Measurements from ENCODE around the gene DGKD.
A peak's percentile ranks its signal among the peaks of the same experiment; 100 is the strongest.
"Not testable (repeated sequence)": the region's sequence is repeated elsewhere in the genome, so short reads cannot be mapped to it uniquely, and the experiment has no call there.

Gene DGKD

DNA sequence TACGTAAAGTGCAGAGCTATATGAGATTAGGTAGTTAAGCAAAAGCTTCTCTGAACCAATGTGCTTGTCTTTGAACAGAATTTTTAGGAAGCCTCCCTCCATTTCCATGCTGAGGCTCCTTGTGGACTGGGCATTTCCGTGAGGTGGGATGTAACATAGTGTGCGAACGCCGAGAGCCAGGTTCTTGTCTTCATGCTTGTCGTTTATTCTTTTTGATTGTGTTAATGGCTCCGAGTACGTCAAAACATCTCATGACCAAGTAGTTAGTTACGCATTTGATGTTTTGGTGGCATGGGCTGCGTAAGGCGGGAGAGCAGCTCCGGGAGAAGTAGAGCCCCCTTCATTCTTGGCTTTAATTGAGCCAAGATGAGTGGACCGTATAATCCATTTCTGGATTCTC, 32.9 kb downstream of the DGKD start:
- DNase-seq = no peak

DNA sequence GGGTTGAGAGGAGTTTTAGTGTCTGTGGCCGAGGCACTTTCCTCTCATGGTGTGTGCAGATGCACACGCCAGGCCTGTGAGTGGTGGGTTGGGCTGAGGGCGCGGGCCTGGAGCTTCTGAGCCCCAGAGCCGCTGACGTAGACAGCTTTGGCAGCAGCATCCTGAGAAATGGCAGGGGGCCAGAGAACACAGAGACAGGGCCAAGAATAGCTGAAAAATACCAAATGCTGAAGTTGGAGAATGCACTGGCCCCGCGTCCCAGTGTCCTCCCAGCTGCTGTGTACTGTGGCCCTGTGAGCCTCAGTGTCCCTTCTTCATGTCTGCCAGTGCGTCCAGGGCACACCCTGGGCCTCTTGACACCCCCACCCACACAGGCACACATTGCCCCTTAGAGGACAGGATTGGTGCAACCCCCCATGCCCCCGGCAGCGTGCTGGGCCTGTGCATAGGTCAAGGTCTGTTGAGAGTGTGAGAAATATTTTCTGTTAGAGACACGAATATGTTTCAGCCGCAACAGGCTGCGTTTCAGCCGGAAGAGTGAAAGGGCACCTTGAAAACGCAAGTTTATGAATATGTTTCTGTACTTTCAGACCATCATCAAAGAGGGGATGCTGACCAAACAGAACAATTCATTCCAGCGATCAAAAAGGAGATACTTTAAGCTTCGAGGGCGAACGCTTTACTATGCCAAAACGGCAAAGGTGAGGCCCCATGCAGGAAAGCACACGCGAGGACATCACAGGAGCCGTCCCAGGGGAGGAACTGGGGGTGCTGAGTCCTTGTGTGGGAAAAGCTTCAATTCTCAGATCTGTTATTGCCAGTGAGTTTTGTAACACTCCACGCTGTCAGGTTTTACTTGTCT, 33.6 kb downstream of the DGKD start:
- DNase-seq = no peak

DNA sequence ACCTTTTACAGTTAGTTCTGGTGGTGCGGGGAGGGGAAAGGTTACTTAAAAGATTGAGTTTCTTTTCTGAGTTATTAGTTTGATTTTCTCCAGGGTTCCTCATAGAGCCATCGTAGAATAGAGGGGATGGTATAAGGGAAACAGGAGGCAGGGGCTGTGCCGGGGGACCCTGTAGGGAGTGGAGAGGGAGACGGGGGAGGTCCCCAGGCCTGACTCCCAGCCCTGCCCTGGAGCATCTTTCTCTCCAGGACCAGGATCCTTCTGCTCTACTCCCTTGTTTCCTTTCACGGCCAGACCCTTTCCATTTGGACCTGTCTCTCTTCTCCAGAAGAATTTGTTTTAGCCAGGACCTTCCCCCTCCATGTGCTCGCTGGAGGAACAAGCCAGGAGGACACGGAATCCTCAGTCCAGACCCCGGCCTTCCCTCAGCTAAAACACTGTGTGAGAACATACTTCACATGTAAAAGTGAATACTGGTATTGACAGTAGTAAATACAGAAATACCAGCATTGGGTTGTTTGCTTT, 35.4 kb downstream of the DGKD start:
- no peak for DNase-seq

DNA sequence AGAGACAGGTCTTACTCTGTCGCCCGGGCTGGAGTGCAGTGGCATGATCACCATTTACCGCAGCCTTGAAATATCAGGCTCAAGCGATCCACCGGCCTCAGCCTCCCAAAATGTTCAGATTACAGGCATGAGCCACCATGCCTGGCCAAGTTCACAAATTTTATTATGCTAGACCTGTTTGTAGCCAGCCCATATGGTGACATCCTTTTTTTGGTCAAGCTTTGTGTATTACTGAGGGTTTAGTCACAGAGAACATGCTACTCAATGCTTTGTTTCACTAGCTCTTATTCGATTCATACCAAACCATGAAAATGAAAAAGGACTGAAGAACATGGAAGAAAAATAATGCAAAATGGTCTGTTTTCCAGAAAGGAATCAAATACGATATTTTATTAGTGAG, 41.4 kb downstream of the DGKD start:
- no peak for DNase-seq

DNA sequence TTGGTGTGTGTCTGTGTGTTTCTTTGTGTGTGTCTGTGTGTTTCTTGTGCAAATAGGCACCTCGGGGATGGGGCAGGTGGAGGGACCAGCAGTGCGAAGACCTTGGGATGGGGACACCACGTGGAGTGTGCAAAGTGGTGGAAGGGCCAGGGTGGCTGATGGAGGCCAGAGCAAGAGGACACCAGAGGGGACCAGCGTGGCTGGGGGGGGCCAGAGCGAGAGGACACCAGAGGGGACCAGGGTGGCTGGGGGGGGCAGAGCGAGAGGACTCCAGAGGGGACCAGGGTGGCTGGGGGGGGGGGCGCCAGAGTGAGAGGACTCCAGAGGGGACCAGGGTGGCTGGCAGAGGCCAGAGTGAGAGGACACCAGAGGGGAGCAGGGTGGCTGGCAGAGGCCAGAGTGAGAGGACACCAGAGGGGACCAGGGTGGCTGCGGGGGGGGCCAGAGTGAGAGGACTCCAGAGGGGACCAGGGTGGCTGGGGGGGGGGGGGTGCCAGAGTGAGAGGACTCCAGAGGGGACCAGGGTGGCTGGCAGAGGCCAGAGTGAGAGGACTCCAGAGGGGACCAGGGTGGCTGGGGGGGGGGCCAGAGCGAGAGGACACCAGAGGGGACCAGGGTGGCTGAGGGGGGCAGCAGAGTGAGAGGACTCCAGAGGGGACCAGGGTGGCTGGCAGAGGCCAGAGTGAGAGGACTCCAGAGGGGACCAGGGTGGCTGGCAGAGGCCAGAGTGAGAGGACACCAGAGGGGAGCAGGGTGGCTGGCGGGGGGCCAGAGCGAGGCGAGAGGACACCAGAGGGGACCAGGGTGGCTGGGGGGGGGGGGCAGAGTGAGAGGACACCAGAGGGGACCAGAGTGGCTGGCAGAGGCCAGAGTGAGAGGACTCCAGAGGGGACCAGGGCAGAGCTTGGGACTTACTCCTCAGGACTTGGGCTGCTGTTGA, 42.7 kb downstream of the DGKD start:
- DNase-seq = not testable (repeated sequence)

DNA sequence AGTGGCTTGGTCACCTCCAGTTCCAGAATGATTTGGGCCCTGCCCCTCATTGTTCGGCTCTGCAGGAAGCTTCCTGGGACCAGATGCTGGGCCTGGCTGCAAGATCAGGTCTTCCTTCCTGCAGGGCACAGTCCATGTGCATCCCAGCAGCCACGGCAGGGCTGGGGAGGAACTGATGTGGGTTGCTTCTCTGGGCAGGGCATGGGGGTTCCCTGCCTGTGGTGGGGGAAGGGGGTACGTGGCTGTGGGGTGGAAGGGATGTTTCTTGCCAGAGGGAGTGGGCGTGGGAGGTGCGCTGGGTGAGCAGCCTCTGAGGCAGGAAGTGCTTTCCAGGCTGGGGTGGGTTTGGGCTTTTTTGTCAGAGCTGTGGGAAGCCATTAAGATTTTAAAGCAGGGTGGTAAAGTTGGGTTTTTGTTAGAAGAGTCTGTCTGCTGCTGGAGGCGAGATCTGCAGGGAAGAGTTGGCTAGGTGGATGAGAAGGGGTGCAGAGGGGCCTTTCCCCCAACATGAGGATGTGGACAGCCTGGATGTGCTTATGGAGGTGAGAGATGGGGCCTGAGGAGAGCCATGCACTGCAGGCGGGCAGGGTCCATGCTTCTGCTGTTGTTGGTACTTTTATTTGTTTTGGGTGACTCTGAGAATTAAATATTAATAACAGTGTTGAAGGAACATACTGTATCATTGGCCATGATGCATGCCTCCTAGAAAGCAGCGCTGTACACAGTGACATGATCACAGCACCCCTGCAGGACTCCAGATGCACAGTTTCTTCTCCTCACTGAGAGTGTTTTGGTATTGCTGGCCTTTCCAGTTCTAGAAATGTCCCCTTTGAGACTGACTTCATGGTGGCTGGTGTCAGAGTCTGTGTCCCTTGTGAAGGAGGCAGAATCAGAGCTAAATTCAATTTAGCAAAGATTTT, 45.3 kb downstream of the DGKD start:
- peak; percentile 65 for DNase-seq

DNA sequence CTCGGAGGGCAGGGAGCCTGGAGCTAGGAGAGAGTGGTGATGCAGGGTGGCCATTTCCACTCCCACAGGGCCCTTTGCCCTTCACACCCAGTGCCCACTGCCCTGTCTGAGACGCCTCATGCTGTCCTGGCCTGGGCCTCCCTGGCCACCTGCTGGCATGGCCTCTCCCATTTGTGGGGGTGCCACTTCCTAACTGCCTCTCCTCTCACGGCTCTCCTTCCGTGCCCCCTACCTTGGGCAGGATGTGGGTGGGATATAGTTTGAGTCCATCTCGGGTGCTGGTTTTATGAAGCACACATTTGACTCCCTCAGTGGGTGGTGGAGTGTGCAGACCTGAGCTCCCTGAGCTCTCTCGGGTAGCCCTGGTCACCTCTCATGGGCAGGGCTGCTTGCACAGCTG, 46.0 kb downstream of the DGKD start:
- DNase-seq = peak; percentile 22

DNA sequence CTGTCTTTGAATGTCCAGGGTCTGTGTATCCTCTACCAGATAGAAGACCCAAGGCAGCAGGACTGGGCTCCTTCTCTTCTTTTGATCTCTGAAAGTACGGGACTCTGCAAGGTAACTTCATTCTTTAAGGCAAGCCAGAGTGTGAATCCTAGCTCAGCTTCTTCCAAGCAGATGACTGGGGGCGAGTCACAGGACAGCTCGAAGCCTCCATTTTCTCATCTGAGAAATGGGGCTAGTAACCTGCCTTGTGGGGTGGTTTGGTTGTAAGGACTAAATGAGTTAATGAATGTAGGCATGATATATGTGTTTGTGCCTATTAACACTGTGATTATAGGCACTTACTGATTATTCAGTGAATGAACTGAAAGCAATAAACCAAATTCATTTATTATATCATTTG, 46.7 kb downstream of the DGKD start:
- DNase-seq = no peak

DNA sequence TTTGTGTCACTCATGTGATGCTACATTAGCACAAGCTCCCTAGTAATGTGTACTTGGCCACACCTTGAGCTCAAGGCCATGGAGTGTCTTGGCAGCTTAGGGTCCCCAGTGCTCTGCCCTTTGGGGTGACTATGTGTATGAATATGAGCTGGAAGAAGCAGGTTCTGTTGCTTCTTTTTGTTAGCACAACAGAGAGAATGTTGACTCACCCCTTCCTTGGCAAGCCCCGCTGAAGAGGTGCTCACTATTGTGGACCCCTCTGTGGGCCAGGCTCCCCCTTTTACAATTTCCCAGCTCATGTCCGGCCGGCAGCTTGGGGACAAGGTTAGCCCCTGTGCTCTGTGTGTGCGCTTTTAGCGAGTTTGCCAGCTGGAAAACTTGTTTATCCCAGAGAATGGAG, 48.1 kb downstream of the DGKD start:
- DNase-seq = no peak

DNA sequence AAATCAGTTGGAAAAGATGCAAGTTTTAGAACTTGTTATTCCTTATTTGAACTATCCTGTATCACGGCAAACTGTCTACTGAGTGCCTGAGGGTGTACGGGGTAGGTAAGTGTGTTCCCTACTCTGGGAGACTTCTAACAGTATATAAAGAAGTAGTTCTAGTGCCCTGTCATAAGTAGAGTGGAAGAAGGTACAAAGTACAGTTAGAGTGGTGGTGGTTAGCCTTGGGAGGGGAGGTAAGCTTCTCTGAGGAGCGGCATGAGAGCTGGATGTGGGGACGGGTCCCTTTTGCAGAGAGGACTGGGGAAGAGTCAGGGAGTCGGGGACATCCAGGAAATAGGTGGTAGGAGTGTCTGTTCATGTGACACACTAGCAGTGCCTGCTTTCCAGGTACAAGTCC, 48.5 kb downstream of the DGKD start:
- no peak for DNase-seq

DNA sequence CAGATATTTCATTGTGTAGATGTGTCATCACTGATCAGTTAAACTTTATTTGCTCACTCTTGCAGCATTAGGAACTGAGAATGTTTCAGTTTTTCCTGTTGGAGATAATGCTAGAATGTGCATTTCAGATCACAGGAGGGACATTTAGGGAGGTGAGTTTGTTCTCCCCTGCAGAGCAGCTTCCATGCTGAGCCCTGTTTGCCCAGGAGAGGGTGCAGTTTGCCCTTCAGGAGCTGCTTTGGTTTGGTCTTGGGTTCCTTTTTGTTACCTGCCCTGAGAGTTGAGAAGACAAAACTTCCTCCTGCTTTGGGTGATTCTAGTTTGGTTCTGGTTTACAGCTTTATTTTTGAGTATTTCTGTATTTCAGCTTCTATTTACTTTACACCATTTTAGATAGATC, 49.9 kb downstream of the DGKD start:
- peak; percentile 79 for DNase-seq

DNA sequence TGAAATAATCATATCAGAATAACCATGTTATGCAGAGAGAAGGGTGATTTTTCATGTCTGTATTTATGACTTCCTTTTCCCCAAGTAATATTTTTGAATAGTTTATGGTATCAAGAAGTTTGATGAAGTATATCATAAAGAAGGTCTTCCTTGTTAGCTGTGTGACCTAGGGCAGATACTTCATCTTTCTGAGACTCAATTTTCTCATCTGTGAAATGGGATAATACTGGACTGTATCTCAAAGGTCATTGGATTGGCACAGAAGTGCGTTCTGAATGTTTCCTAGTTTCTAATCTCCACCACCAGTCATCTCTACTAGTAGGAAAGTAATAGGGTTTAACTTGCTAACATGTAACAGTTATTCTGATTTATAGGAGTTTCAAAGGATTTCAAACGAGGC, 52.6 kb downstream of the DGKD start:
- no peak for DNase-seq

DNA sequence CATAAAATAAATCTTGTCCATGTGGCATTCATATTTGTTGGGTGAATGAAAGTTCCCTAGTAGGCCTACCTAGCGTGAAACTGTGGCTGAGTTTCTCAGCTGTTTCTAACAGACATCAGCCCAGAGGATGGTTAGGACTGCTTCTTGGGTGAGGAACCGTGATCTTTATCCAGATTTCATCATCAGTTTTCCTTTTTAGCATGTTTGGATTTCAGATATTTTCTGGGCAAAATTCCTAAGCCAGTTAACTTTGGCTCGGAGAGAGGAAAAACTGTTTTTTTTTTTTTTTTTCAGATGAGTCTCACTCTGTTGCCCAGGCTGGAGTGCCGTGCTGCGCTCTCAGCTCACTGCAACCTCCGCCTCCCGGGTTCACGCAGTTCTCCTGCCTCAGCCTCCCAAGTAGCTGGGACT, 53.5 kb downstream of the DGKD start:
- DNase-seq = no peak

DNA sequence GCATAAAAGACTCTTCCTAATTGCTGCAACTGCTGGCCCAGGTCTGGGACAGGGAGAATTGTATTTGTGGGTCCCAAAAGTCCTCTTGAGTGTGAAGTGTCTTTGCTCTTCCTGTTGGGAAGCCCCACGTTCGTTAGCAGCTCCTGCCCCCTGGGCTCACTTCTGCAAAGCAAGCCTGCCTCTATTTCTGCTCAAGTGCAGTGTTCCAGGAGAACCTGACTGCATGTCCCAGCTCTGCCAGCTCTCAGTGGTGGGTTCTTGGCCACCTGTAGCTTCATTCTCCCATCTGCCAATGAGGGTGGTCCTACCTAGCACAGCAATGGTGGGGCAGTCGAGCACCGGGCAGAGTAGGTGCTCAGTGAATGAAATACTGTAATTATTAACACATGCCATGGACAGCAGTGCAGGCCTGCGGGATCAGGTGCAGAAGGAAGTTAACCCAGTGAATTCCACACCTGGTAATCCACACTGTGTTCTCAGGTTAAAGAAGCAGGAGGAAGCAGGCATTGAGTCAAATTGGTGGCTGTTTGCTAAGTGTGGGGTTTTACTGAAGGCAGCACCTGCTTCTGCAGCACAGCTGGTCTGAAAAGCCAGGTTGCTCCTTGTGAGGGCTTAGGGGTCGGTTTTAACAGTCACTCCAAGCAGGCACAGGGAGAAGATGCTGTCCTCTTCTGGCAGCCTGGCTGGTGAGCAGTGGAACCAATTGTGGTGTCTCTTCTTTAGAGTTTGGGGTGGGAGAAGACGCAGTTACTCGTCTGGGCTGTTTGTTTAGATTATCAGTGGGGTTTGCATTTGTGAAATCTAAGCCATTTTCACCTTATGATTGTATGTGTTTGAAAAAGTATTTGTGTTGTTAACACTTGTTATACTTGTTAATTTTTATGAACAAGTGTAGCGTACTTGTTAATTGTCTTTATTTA, 54.3 kb downstream of the DGKD start:
- no peak for DNase-seq

DNA sequence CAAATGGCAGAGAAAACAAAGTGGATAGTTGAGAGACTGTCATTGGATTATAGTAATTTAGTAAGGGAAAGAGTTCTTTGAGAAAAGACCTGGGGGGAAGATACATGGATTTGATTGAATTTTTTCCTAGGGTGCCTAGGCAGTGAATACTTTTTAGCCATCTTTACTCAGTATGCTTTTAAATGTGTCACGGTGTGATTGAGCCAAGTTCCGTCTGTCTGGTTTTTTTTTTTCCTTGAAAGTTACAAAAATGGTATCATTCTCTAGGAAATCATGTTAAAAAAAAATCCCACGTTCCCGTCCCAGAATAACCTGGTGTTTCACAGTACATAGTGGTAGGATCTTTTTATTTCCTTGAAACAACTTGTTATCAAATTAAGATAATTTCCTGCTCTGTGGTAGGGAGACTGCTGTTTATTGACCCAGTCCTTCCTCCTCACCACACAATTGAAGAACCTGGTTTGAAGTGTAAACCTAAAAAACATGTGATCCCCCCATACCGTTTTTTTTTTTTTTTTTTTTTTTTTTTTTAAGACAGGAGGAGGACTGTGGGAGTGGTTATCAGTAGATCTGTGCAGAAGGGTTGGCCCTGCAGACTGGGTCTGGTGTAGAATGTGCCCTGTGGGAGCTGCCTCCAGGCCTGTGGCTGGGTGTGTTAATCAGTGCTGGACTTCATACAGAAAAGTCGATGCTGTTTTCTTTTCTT, 55.1 kb downstream of the DGKD start:
- peak; percentile 61 for DNase-seq

DNA sequence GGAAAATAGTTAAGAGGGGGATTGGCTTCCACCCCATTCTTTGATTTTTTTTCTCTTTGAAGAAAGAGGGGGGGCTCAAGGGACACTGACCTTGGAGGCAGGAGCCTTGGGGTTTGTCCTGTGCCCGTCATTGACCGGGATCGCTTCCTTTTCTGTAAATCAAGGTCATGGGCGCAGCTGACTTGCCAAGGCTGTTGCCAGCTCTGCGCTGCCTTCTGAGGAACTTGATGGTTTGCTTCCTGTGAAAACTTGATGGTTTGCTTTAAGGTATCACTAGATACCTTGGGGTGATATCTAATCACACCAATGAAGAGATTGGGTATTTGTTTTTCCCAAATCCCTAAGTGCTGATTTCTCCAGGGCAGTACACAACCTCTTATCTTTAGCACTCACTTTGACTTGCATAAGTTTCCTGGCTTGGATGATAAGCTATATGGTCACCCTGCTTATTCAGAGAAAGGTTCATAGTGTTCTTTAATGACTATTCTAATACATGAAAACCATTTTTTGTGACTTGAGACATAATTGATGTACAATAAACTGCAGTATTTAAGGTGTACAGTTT, 56.0 kb downstream of the DGKD start:
- DNase-seq = peak; percentile 25

DNA sequence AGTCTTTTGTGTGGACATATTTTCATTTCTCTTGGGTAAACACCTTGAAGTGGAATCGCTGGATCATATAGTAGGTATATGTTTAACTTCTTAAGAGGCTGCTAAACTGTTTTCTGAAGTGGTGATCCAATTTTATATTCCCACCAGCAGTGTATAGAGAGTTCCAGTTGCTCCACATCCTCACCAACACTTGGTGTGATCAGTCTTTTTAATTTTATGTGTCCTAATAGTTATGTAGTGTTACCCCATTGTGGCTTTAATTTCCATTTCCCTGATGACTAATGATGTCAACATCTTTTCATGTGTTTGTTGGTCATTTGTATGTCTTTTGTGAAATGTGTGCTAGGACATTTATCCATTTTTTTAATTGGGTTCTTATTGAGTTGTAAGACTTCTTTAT, 56.9 kb downstream of the DGKD start:
- no peak for DNase-seq

DNA sequence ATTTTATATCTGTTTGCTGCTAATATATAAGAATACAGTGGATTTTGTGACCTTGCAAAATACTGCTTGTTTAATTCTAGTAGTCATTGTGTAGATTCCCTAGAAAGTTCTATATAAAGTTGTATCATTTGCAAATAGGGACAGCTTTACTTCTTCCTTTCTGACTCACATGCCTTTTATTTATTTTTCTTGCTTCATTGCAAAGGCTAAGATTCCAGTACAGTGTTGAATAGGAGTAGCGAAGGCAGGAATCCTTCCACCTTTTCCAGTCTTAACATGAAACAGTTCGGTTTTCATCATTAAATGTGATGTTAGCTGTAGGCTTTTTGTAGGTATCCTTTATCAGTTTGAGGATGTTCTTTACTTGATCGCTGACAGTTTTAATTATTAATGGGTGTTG, 58.1 kb downstream of the DGKD start:
- no peak for DNase-seq

DNA sequence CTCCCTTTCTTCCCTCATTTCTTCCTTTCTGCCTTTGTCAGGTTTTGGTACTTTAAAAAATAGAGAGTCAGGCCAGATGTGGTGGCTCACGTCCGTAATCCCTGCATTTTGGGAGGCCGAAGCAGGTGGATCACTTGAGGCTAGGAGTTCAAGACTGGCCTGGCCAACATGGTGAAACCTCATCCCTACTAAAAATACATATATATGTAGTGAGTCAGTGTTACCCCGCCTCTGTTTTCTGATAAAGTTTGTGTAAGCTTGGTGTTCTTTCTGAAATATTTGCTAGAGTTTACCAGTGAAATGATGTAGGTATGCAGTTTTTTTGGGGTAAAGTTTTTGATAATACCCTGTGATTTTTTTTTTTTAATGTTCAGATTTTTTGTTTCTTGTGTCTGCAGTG, 58.8 kb downstream of the DGKD start:
- DNase-seq = no peak

DNA sequence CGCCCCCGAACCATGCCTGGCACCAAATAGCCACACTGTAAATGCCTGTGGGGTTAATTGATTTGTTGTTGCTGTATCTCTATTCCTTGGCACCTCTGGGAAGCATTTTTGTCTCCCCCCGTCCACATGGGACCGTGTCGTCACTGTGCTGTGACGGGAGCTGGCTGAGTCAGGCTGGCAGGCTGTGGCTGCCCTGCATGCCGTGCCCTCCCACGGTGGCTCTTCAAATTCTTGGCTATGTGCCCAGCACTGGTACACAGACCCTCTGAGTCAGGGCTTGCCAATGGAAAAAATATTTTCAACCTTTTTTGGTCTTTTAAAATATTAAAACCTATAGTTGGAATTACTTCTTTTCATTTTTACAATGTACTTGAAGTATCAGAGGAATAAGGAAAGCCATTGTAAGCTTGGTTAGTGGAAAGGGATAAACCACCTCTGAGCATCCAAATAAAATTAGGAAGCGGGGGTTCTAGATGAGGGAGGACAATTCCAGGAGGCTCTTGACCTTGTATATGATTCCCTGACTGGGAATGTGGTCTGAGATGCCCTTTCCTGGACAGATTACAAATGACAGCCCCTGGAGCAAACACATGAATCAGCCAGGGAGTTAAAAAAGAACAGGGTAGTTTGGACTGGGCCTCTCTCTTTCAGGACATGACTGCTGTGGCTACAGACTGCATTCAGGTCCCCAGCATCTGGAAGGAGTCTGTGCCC, 59.4 kb downstream of the DGKD start:
- DNase-seq = peak; percentile 82
